Neural cell (in vitro differentiated cells): Measurements from ENCODE around the gene TYMP. TPM values are rescaled to one million over a fixed set of nuclear protein-coding genes. Genes with fewer than 3 reads are reported as not detected.

Source experiments
- H2AFZ ChIP-seq: fragments of 200-600, 300-800 bp; sonication (generic), shearing (Covaris generic); 2 replicates; pipeline ENCODE4 v1.6.0; 2014; ENCODE audit warnings: low read depth, mild to moderate bottlenecking, antibody characterized with exemption, low read length, moderate library complexity
- H3F3A ChIP-seq: fragments of 200-600 bp; shearing (Covaris generic); 2 replicates; pipeline ENCODE4 v1.6.1; 2016; ENCODE audit warnings: mild to moderate bottlenecking, moderate library complexity, mixed read lengths, antibody characterized with exemption, low read length; ENCODE audit not compliant: insufficient read depth, poor library complexity, severe bottlenecking
- H3K27ac ChIP-seq: fragments of 200-600, 300-800 bp; sonication (generic), shearing (Covaris generic); 2 replicates; pipeline ENCODE4 v1.5.1; 2014; ENCODE audit warnings: mild to moderate bottlenecking, low read length, moderate library complexity
- H3K27me3 ChIP-seq: fragments of 300-800, 200-600 bp; sonication (generic), shearing (Covaris generic); 2 replicates; pipeline ENCODE4 v1.6.0; 2014; ENCODE audit warnings: mild to moderate bottlenecking, low read depth, low read length, moderate library complexity; ENCODE audit not compliant: insufficient read depth
- H3K36me3 ChIP-seq: fragments of 300-800, 200-600 bp; sonication (generic), shearing (Covaris generic); 2 replicates; pipeline ENCODE4 v1.5.1; 2014; ENCODE audit warnings: mild to moderate bottlenecking, antibody characterized with exemption, low read length, moderate library complexity; ENCODE audit not compliant: insufficient read depth
- H3K4me2 ChIP-seq: fragments of 300-800, 200-600 bp; sonication (generic), shearing (Covaris generic); 2 replicates; pipeline ENCODE4 v1.6.0; 2014; ENCODE audit warnings: mild to moderate bottlenecking, low read length
- H3K4me3 ChIP-seq: fragments of 300-800, 200-600 bp; sonication (generic), shearing (Covaris generic); 2 replicates; pipeline ENCODE4 v1.5.1; 2014; ENCODE audit warnings: mild to moderate bottlenecking, low read length, moderate library complexity
- H3K79me2 ChIP-seq: fragments of 200-600 bp; shearing (Covaris generic); replicated peaks from 2 replicates; pipeline ENCODE4 v1.6.0; 2014; ENCODE audit warnings: mild to moderate bottlenecking, low read length, moderate library complexity; ENCODE audit not compliant: insufficient read depth
- H3K9ac ChIP-seq: fragments of 300-800, 200-600 bp; sonication (generic), shearing (Covaris generic); 2 replicates; pipeline ENCODE4 v1.6.1; 2016; ENCODE audit warnings: mild to moderate bottlenecking, low read length, mixed read lengths
- H3K9me2 ChIP-seq: fragments of 200-600 bp; shearing (Covaris generic); 2 replicates; pipeline ENCODE4 v1.6.1; 2016; ENCODE audit warnings: mild to moderate bottlenecking, low read length, mixed read lengths; ENCODE audit not compliant: insufficient read depth
- H3K9me3 ChIP-seq: fragments of 200-600, 300-800 bp; sonication (generic), shearing (Covaris generic); 2 replicates; pipeline ENCODE4 v1.6.1; 2016; ENCODE audit warnings: mild to moderate bottlenecking, mixed run types, low read length, moderate library complexity, mixed read lengths
- H4K20me1 ChIP-seq: fragments of 200-600 bp; shearing (Covaris generic); 2 replicates; pipeline ENCODE4 v1.6.1; 2016; ENCODE audit warnings: mild to moderate bottlenecking, mixed run types; ENCODE audit not compliant: insufficient read depth
- CTCF ChIP-seq: fragments of 450-650 bp; IDR thresholded peaks from 2 replicates; pipeline ENCODE4 v1.5.1; 2014; ENCODE audit warnings: antibody characterized with exemption, mild to moderate bottlenecking, moderate library complexity; ENCODE audit not compliant: poor library complexity, severe bottlenecking
- EP300 ChIP-seq: fragments of 450-650 bp; conservative IDR thresholded peaks from 2 replicates; pipeline ENCODE4 v1.6.1; 2014; ENCODE audit warnings: antibody characterized with exemption, mild to moderate bottlenecking, moderate library complexity; ENCODE audit not compliant: poor library complexity, severe bottlenecking
- EZH2 ChIP-seq: fragments of 200-600, 300-800 bp; shearing (Covaris generic), sonication (generic); IDR thresholded peaks from 2 replicates; pipeline ENCODE4 v1.6.1; 2014; ENCODE audit warnings: antibody characterized with exemption, low read length, borderline replicate concordance, mild to moderate bottlenecking; ENCODE audit not compliant: insufficient read depth, poor library complexity, severe bottlenecking
- MXI1 ChIP-seq: fragments of 450-650 bp; conservative IDR thresholded peaks from 2 replicates; pipeline ENCODE4 v1.6.1; 2014; ENCODE audit warnings: antibody characterized with exemption, mild to moderate bottlenecking; ENCODE audit not compliant: poor library complexity, severe bottlenecking
- POLR2AphosphoS5 ChIP-seq: IDR thresholded peaks from 2 replicates; pipeline ENCODE4 v1.6.1; 2012
- RAD21 ChIP-seq: fragments of 450-650 bp; conservative IDR thresholded peaks from 2 replicates; pipeline ENCODE4 v1.6.1; 2014; ENCODE audit warnings: antibody characterized with exemption, mild to moderate bottlenecking, moderate library complexity
- REST ChIP-seq: IDR thresholded peaks from 2 replicates; pipeline ENCODE4 v1.6.1; 2012; ENCODE audit warnings: borderline replicate concordance
- SMC3 ChIP-seq: fragments of 450-650 bp; conservative IDR thresholded peaks from 2 replicates; pipeline ENCODE4 v1.6.1; 2014; ENCODE audit warnings: antibody characterized with exemption, mild to moderate bottlenecking, moderate library complexity; ENCODE audit not compliant: poor library complexity
- TAF1 ChIP-seq: IDR thresholded peaks from 2 replicates; pipeline ENCODE4 v1.6.1; 2012; ENCODE audit warnings: low read depth
- polyA plus RNA-seq: library from polyadenylated mRNA; depleted of rRNA; stranded (reverse); fragments of >200 nt; gene quantifications from 2 replicates; pipeline ENCODE4 v1.2.3, GENCODE V29; 2014

TYMP gene
- polyA plus RNA-seq, 1 donor from 2014 or later = 0.87 TPM

- Histone ChIP-seq H3K9me2 (no peaks in the 10 kb centered on the region), H2AFZ (no peak overlapping the region), H3K4me2 (no peak overlapping the region), H3K4me3 (no peak overlapping the region), H3K9ac (no peak overlapping the region), H3K36me3 (no peaks in the 10 kb centered on the region), H3K27ac (no peak overlapping the region), H3F3A (no peaks in the 10 kb centered on the region), H3K27me3 (no peaks in the 10 kb centered on the region), H4K20me1 (no peaks in the 10 kb centered on the region), H3K9me3 (no peaks in the 10 kb centered on the region), H3K79me2 (no peaks in the 10 kb centered on the region)
- TF ChIP-seq REST (no peak), MXI1 (no peak), SMC3 (no peak), EZH2 (no peak), EP300 (no peak), POLR2AphosphoS5 (no peak)
These were observed 6.4 kb downstream of the TYMP start for GRCh38 chr22:50523458-50523805.

GRCh38 chr22:50522806-50523438, 6.9 kb downstream of the TYMP start:
- no peaks in the 10 kb centered on the region for H4K20me1 ChIP-seq
- no peak overlapping the region for H3K4me2 ChIP-seq
- H3K36me3 ChIP-seq = no peaks in the 10 kb centered on the region
- H3K4me3 ChIP-seq = no peak overlapping the region
- H2AFZ ChIP-seq = no peak overlapping the region
- no peaks in the 10 kb centered on the region for H3K9me2 ChIP-seq
- no peak overlapping the region for H3K27ac ChIP-seq
- H3F3A ChIP-seq = no peaks in the 10 kb centered on the region
- no peak overlapping the region for H3K9ac ChIP-seq
- H3K79me2 ChIP-seq = no peaks in the 10 kb centered on the region
- H3K9me3 ChIP-seq = no peaks in the 10 kb centered on the region
- no peaks in the 10 kb centered on the region for H3K27me3 ChIP-seq
- TF ChIP-seq RAD21 (no peak), SMC3 (no peak), REST (no peak), EZH2 (no peak), EP300 (no peak), MXI1 (no peak), CTCF (no peak), TAF1 (no peak), POLR2AphosphoS5 (no peak)
